ENCODE data around the gene BRD3.
"Not testable (repeated sequence)": the region's sequence is repeated elsewhere in the genome, so short reads cannot be mapped to it uniquely, and the experiment has no call there.

The BRD3 gene

DNA sequence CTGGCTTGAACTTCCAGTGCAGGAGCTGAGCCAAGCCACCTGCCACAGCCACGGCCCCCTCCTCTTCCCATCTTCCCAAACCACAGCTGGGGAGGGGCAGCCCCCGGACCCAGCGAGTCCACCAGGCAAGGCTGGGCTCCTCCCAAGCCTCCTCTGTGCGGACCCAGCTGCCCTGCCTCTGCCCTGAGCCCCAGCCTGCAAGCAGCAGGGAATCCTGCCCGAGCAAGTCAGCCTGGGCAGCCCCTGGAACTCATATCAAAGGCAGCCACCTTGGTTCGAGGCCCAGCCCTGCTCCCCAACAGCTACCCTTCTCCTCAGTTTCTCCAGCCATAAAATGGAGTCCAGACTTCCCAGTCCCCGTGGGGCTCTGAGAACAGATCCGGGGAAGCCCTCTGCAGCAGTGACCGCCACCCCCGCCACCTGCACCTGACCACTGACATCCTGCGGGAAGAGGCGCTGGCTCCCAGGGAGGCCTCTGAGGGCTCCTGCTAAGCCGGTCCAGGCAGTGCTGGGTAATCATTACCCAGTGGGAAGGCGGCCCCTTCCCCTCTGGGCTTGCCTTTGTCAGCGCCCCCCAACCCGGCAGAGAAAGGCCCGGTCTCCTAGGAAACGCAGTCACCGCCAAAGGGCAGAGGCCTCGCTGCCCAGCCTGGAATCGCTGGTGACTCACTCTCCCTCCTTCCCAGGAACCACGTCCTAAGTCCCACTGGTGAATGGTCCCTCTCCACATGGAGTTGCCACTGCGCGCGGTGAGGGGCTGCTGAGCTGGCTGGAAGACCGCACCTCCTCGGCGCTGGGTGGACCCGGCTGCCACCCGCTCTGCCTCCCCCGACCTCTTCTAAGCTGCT, 77.2 kb downstream of the BRD3 start:
- no peaks in the 10 kb centered on the region for H3K27me3 ChIP-seq (ENCODE audit: insufficient read depth, low read length, poor library complexity, severe bottlenecking)
- no peaks in the 10 kb centered on the region for H3K9me3 ChIP-seq (ENCODE audit: insufficient read depth, low read depth, low read length)
- H3K4me2 ChIP-seq (ENCODE audit: low read depth, low read length, poor library complexity, severe bottlenecking): peak overlapping the region; percentile 83
- no peaks in the 10 kb centered on the region for H3K9me2 ChIP-seq (replicated peaks; ENCODE audit: low read depth, low read length)
- peaks cover 7% of the 10 kb centered on the region for H4K20me1 ChIP-seq (ENCODE audit: insufficient read depth, low read length, poor library complexity, severe bottlenecking)
- no peaks in the 10 kb centered on the region for H3K36me3 ChIP-seq (ENCODE audit: insufficient read depth, low read length)
- H3F3A ChIP-seq (ENCODE audit: low read depth): no peaks in the 10 kb centered on the region
- TF ChIP-seq CTCF (conservative IDR thresholded peaks at IDR 0.05; ENCODE audit: low read length) (no peak), EZH2phosphoT487 (IDR thresholded peaks at IDR 0.05; ENCODE audit: borderline replicate concordance) (no peak)
- peak overlapping the region; percentile 54 for H3K4me3 ChIP-seq (ENCODE audit: low read length, poor library complexity, severe bottlenecking)
- H3K4me1 ChIP-seq (ENCODE audit: insufficient read depth, low read length, poor library complexity, severe bottlenecking): peaks cover 39% of the 10 kb centered on the region
- no peak overlapping the region for H2AFZ ChIP-seq (ENCODE audit: low read length)
- H3K79me2 ChIP-seq (ENCODE audit: insufficient read depth, low read length): peaks cover 57% of the 10 kb centered on the region
- peak overlapping the region; percentile 61 for H3K9ac ChIP-seq (ENCODE audit: low read depth, low read length, poor library complexity, severe bottlenecking)

DNA sequence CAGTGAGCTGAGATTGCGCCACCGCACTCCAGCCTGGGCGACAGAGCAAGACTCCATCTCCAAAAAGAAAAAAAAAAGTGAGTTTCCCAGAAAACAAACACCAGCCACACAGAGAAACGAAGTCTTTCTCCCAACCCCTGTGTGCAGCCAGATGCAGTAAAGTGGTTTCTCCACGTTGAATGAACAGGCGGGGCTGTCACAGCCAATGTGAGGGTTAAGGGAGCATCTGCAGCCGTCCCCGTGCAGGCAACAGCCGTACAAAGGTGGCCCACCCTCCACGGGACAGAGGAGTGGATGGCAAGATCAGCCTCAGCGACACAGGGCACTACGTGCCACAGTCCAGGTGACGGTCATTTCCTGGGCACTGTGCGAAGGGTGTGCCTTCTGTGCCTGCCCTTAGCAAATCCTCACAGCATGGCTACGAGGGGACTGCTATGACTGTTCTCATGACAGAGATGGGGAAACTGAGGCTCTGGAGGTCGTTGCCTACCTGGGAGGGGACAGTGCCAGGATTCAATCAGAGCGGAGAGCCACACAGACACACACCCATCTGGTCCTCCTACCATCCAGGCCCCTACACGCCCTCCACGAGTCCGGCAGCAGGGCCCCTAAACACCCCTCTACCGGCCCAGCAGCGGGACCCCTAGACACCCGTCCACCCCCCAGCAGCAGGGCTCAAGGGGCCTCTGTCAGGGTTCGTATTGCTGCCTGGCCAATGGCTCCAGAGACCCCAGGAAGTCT, 78.0 kb downstream of the BRD3 start:
- peak overlapping the region; percentile 61 for H3K9ac ChIP-seq (ENCODE audit: low read depth, low read length, poor library complexity, severe bottlenecking)
- no peaks in the 10 kb centered on the region for H3K9me3 ChIP-seq (ENCODE audit: insufficient read depth, low read depth, low read length)
- peaks cover 61% of the 10 kb centered on the region for H3K79me2 ChIP-seq (ENCODE audit: insufficient read depth, low read length)
- no peaks in the 10 kb centered on the region for H3K36me3 ChIP-seq (ENCODE audit: insufficient read depth, low read length)
- no peaks in the 10 kb centered on the region for H3K9me2 ChIP-seq (replicated peaks; ENCODE audit: low read depth, low read length)
- H2AFZ ChIP-seq (ENCODE audit: low read length): no peak overlapping the region
- H4K20me1 ChIP-seq (ENCODE audit: insufficient read depth, low read length, poor library complexity, severe bottlenecking): peaks cover 7% of the 10 kb centered on the region
- H3F3A ChIP-seq (ENCODE audit: low read depth): no peaks in the 10 kb centered on the region
- no peaks in the 10 kb centered on the region for H3K27me3 ChIP-seq (ENCODE audit: insufficient read depth, low read length, poor library complexity, severe bottlenecking)
- H3K4me3 ChIP-seq (ENCODE audit: low read length, poor library complexity, severe bottlenecking): peak overlapping the region; percentile 54
- peaks cover 39% of the 10 kb centered on the region for H3K4me1 ChIP-seq (ENCODE audit: insufficient read depth, low read length, poor library complexity, severe bottlenecking)
- TF ChIP-seq CTCF (conservative IDR thresholded peaks at IDR 0.05; ENCODE audit: low read length) (no peak), EZH2phosphoT487 (IDR thresholded peaks at IDR 0.05; ENCODE audit: borderline replicate concordance) (no peak)
- peak overlapping the region; percentile 83 for H3K4me2 ChIP-seq (ENCODE audit: low read depth, low read length, poor library complexity, severe bottlenecking)

GRCh38 chr9:133988771-133989170, 79.1 kb downstream of the BRD3 start:
- Histone ChIP-seq H3K79me2 (ENCODE audit: insufficient read depth, low read length) (peaks cover 61% of the 10 kb centered on the region), H3K4me1 (ENCODE audit: insufficient read depth, low read length, poor library complexity, severe bottlenecking) (peaks cover 34% of the 10 kb centered on the region), H3K4me2 (ENCODE audit: low read depth, low read length, poor library complexity, severe bottlenecking) (peak overlapping the region; percentile 42)
- H3K9me2 ChIP-seq (replicated peaks; ENCODE audit: low read depth, low read length); H4K20me1 ChIP-seq (ENCODE audit: insufficient read depth, low read length, poor library complexity, severe bottlenecking); H3K9me3 ChIP-seq (ENCODE audit: insufficient read depth, low read depth, low read length); H3K4me3 ChIP-seq (ENCODE audit: low read length, poor library complexity, severe bottlenecking); H3K9ac ChIP-seq (ENCODE audit: low read depth, low read length, poor library complexity, severe bottlenecking); H3F3A ChIP-seq (ENCODE audit: low read depth); H2AFZ ChIP-seq (ENCODE audit: low read length); H3K36me3 ChIP-seq (ENCODE audit: insufficient read depth, low read length); H3K27me3 ChIP-seq (ENCODE audit: insufficient read depth, low read length, poor library complexity, severe bottlenecking): not testable (repeated sequence)
